Thoracic aorta (tissue), 2 donors: ENCODE measurements around the gene RPS19BP1. TPM values are rescaled to one million over a fixed set of nuclear protein-coding genes. Genes with fewer than 3 reads are reported as not detected.

ENCODE experiments used
- ATAC-seq: fragments of 150-250 bp; one replicate; pipeline ENCODE4 v1.8.0; 2017; ENCODE audit warnings: low read depth; ENCODE audit not compliant: insufficient number of reproducible peaks, low FRiP score
- DNase-seq: peaks from one replicate; pipeline ENCODE4 v3.0.0-alpha.2; 2020; ENCODE audit warnings: low spot score
- H3K27ac ChIP-seq, 2 donors: fragments of 200-600 bp; sonication (generic); 1 replicate in 1 of 2; 2 replicates in 1 of 2; pipeline ENCODE4 v1.5.1; 2016; ENCODE audit warnings: mild to moderate bottlenecking in 2 of 2, moderate library complexity in 2 of 2
- H3K27me3 ChIP-seq: fragments of 200-600 bp; sonication (generic); replicated peaks from 2 replicates; pipeline ENCODE4 v1.6.0; 2016; ENCODE audit warnings: mild to moderate bottlenecking; ENCODE audit not compliant: insufficient read depth
- H3K36me3 ChIP-seq: fragments of 200-600 bp; sonication (generic); one replicate; pipeline ENCODE4 v1.5.1; 2016
- H3K4me1 ChIP-seq, 2 donors: fragments of 200-600 bp; sonication (generic); 1 replicate in 1 of 2; 2 replicates in 1 of 2; pipeline versions ENCODE4 v1.5.1 to v1.6.0; 2016; ENCODE audit warnings: low read depth in 2 of 2, mild to moderate bottlenecking in 1 of 2; ENCODE audit not compliant: control insufficient read depth in 1 of 2
- H3K4me3 ChIP-seq: fragments of 200-600 bp; sonication (generic); 2 replicates; pipeline ENCODE4 v1.5.1; 2016; ENCODE audit warnings: mild to moderate bottlenecking
- H3K9me3 ChIP-seq: fragments of 200-600 bp; sonication (generic); 2 replicates; pipeline ENCODE4 v1.5.1; 2016
- total RNA-seq, 2 donors: library from RNA; depleted of rRNA; stranded (reverse); fragments of >200 nt; gene quantifications; one replicate each; pipeline versions ENCODE4 v1.1.0 to v1.2.3, GENCODE V29; 2016
- TF ChIP-seq, protein P1 (sequence below): fragments of 200-600 bp; sonication (generic); IDR thresholded peaks from one replicate; pipeline ENCODE4 v1.5.1; 2019; ENCODE audit warnings: antibody characterized with exemption

Gene RPS19BP1
- total RNA-seq, 2 donors from 2014 or later: 77.7 to 89.6 TPM

DNA sequence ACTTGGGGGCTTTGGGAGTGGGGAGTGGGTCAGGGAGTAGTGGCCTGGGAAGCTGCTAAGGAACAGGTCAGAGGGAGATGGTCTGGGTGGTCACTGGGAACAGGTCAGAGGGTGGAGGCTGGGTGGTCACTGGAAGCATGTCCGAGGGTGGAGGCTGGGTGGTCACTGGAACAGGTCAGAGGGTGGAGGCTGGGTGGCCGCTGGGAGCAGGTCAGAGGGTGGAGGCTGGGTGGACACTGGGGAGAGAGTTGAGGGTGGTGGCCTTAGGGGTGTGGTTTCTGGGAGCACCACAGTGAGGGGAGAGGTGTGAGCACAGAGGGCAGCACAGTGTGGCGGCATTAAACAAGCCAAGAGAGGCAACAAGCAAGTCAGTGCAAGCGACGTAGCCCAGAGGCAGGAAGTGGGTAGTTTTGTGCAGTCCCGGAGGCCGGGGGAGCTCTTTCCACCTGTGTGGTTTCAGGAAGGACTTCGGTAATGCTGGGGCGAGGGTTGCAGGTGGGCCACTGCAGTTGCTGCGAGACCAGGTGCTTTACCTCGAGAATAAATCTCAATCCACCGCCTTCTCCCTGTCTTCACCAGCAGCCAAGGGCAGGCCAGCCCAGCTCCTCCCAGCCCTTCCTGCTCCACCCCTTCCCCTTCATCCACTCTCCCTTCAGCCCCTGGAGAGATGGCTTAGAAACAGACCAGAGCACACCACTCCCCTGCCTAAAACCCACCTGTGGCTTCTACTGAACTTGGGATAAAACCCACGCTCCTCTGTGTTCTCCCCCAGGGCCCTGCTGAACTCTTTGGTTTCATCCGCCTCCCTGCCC lies 34.8 kb upstream of the RPS19BP1 start:
- Histone ChIP-seq H3K4me3 (no peak overlapping the region), H3K27me3 (no peaks in the 10 kb centered on the region), H3K4me1 (no peaks in the 10 kb centered on the region), H3K36me3 (no peaks in the 10 kb centered on the region), H3K27ac (no peak overlapping the region), H3K9me3 (no peaks in the 10 kb centered on the region)
- ATAC-seq (no peak), DNase-seq (no peak)
- TF ChIP-seq, protein P1, sequence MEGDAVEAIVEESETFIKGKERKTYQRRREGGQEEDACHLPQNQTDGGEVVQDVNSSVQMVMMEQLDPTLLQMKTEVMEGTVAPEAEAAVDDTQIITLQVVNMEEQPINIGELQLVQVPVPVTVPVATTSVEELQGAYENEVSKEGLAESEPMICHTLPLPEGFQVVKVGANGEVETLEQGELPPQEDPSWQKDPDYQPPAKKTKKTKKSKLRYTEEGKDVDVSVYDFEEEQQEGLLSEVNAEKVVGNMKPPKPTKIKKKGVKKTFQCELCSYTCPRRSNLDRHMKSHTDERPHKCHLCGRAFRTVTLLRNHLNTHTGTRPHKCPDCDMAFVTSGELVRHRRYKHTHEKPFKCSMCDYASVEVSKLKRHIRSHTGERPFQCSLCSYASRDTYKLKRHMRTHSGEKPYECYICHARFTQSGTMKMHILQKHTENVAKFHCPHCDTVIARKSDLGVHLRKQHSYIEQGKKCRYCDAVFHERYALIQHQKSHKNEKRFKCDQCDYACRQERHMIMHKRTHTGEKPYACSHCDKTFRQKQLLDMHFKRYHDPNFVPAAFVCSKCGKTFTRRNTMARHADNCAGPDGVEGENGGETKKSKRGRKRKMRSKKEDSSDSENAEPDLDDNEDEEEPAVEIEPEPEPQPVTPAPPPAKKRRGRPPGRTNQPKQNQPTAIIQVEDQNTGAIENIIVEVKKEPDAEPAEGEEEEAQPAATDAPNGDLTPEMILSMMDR: no peak

DNA sequence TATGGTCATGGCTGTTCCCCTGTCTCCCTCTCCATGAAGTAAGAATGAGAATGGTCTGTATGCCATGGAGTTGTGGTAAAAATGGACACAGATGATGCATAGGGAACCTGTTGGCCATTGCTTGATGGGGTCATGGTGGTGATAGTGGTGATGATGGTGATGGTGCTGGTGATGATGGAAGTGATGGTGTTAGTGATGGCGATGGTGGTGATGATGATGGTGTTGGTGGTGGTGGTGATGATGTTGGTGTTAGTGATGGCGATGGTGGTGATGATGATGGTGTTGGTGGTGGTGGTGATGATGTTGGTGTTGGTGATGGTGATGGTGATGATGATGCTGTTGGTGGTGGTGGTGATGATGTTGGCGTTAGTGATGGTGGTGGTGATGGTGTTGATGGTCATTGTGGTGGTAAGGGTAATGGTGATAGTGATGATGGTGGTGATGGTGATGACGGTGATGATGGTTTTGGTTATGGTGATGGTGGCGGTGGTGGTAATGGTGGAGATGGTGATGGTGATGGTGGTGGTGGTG lies 32.9 kb upstream of the RPS19BP1 start:
- DNase-seq (no peak), ATAC-seq (no peak)
- Histone ChIP-seq H3K4me3 (no peak overlapping the region), H3K27ac (no peak overlapping the region), H3K36me3 (no peaks in the 10 kb centered on the region), H3K9me3 (no peaks in the 10 kb centered on the region), H3K27me3 (no peaks in the 10 kb centered on the region), H3K4me1 (no peaks in the 10 kb centered on the region)
- TF ChIP-seq, protein P1: no peak

DNA sequence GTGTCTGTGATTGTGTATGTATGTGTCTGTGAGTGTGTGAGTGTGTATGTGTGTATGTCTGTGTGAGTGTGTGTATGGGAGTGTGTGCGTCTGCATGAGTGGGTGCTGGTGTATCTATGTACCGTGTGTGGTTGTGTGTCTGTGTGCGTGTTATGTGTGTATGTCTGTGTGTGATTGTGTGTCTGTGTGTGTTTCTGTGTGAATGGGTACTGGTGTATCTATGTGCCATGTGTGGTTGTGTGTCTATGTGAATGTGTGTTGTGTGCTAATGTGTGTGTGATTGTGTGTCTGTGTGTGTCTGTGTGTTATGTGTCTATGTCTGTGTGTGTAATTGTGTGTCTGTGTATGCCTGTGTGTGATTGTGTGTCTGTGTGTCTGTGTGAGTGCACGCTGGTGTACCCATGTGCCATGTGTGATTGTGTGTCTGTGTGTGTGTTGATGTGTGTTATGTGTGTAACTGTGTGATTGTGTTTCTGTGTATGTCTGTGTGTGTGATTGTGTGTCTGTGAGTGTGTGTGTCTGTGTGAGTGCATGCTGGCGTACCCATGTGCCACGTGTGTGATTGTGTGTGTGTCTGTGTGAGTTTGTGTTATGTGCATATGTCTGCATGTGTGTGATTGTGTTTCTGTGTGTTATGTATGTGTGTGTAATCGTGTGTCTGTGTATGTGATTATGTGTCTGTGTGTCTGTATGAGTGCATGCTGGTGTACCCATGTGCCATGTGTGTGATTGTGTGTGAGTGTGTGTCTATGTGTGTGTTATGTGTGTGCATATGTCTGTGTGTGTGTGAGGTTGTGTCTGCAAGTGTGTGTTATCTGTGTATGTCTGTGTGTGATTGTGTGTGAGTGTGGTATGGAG lies 31.3 kb upstream of the RPS19BP1 start:
- TF ChIP-seq, protein P1: no peak
- no peaks in the 10 kb centered on the region for H3K4me1 ChIP-seq
- no peaks in the 10 kb centered on the region for H3K27me3 ChIP-seq
- H3K36me3 ChIP-seq: no peaks in the 10 kb centered on the region
- no peaks in the 10 kb centered on the region for H3K9me3 ChIP-seq
- no peak overlapping the region for H3K4me3 ChIP-seq
- ATAC-seq: no peak
- DNase-seq: no peak
- H3K27ac ChIP-seq: no peak overlapping the region

DNA sequence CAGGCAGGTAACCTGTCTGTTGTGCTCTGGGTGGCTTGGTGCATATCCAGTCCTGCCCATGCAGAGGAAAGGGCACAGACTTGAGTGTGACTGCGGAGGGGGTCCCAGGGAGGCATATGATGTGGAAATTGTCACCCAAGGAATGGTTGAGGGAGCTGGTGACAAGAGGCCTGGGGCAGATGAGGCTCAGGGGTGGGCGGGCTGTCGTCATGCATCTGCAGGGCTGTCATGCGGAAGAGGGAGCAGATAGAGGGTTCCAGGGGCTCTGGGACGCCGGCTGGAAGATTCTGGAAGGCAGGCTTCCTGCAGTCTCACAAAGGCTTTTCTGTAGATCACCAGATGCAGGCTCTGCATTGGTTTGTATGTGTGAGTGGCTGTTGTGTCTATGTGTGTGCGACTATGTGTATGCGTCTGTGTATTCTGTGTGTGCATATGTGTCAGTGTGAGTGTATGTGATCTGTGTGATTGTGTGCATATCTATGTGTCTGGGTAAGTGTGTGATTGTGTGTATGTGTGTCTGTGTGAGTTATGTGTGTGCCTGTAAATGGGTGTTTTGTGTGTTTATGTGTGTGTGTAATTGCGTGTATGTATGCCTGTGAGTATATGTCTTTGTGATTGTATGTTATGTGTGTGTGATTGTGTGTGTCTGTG lies 30.4 kb upstream of the RPS19BP1 start:
- ATAC-seq: no peak
- DNase-seq: no peak
- H3K4me3 ChIP-seq: no peak overlapping the region
- H3K4me1 ChIP-seq: peaks cover 6% of the 10 kb centered on the region in 2 donors
- TF ChIP-seq, protein P1: no peak
- H3K36me3 ChIP-seq: no peaks in the 10 kb centered on the region
- H3K27ac ChIP-seq: no peak overlapping the region
- H3K9me3 ChIP-seq: no peaks in the 10 kb centered on the region
- no peaks in the 10 kb centered on the region for H3K27me3 ChIP-seq
